Thymus (tissue), 11 donors: Measurements from ENCODE around the gene NUPR1. TPM values are rescaled to one million over a fixed set of nuclear protein-coding genes. Genes with fewer than 3 reads are reported as not detected.

Experiments used
- DNase-seq, 9 donors: peaks; one replicate each; pipeline ENCODE4 v3.0.0-alpha.2; 2013; ENCODE audit warnings: low spot score in 9 of 9, low read depth in 6 of 9, missing footprints in 1 of 9
- H3K27ac ChIP-seq, 2 donors: one replicate each; pipeline ENCODE4 v1.5.1; 2013; ENCODE audit warnings: control low read depth in 1 of 2, low read depth in 1 of 2, low read length in 1 of 2, mild to moderate bottlenecking in 1 of 2, moderate library complexity in 1 of 2
- H3K27me3 ChIP-seq, 2 donors: one replicate each; pipeline ENCODE4 v1.5.1; 2013; ENCODE audit warnings: low read length in 1 of 2; ENCODE audit not compliant: control insufficient read depth in 2 of 2, insufficient read depth in 1 of 2
- H3K36me3 ChIP-seq, 2 donors: one replicate each; pipeline ENCODE4 v1.5.1; 2013; ENCODE audit warnings: low read length in 1 of 2, mild to moderate bottlenecking in 1 of 2, moderate library complexity in 1 of 2; ENCODE audit not compliant: control insufficient read depth in 2 of 2, insufficient read depth in 2 of 2
- H3K4me1 ChIP-seq, 2 donors: one replicate each; pipeline ENCODE4 v1.5.1; 2013; ENCODE audit warnings: low read length in 2 of 2; ENCODE audit not compliant: control insufficient read depth in 2 of 2, insufficient read depth in 2 of 2
- H3K4me3 ChIP-seq, 2 donors: one replicate each; pipeline ENCODE4 v1.5.1; 2013; ENCODE audit warnings: low read length in 2 of 2, control low read depth in 1 of 2, mild to moderate bottlenecking in 1 of 2
- H3K9me3 ChIP-seq, 2 donors: one replicate each; pipeline ENCODE4 v1.5.1; 2013; ENCODE audit warnings: low read length in 1 of 2, mild to moderate bottlenecking in 1 of 2; ENCODE audit not compliant: control insufficient read depth in 2 of 2, insufficient read depth in 1 of 2
- WGBS: extraction: QIAGEN DNeasy Blood & Tissue Kit; methylation state at CpG from one replicate; pipeline ENCODE4 v1.1.7; 2013; 5-methylcytosine and 5-hydroxymethylcytosine counted together
- polyA plus RNA-seq: library from polyadenylated mRNA; stranded (reverse); fragments of 200-250 nt; gene quantifications from one replicate; pipeline ENCODE4 v1.2.3, GENCODE V29; 2013
- total RNA-seq: library from RNA; stranded (reverse); fragments of 120-200 nt; gene quantifications from one replicate; pipeline ENCODE4 v1.2.4, GENCODE V29; 2013
- donor health status: healthy.

Gene NUPR1
- total and polyA plus RNA-seq, 2 donors: 29.6 to 294 TPM

DNA sequence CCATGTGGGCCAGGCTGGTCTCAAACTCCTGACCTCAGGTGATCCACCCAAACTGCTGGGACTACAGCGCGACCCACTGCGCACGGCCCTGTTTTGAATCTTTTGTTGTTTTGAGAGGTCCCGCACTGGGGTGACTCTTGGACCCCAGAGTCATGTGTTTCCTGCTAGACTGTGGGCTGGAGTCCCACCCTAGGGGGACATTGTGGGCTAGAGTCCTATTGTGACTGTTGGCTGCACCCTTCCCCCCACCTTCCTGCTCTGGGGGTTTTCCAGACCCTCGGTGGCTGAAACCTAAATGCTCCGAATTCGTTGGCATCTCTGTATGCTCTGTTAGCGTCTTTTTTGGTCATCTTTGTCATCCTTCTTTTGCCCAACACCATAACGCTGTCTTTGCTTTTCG is 16.0 kb downstream of the NUPR1 start:
- Histone ChIP-seq H3K27me3 (no peaks in the 10 kb centered on the region), H3K4me1 (no peaks in the 10 kb centered on the region), H3K36me3 (no peaks in the 10 kb centered on the region), H3K4me3 (no peak overlapping the region), H3K27ac (no peak overlapping the region), H3K9me3 (no peaks in the 10 kb centered on the region)
- DNase-seq: no peak
- 85% methylated on average over 11 of the region's 11 CpGs for WGBS

DNA sequence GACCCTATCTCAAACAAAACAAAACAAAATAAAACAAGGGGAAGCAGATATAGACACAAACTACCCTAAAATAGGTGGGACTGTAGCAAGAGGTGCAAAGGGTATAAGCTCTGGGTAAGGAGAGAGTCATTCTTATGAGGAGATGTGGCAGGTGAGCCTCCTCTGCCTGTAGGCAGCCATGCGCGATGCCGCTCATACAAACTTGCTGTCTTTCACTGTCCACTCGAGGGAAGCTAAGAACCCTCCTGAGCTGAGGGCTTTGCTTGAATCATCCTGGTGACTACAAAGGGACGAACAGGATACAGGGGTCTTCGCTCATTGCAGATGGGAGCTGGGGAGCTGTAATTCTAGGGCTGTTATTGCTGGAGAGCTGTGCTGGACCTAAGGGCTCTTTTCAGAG is 17.3 kb downstream of the NUPR1 start:
- Histone ChIP-seq H3K9me3 (no peaks in the 10 kb centered on the region), H3K36me3 (no peaks in the 10 kb centered on the region), H3K27me3 (no peaks in the 10 kb centered on the region), H3K4me1 (no peaks in the 10 kb centered on the region), H3K4me3 (no peak overlapping the region), H3K27ac (no peak overlapping the region)
- 97% methylated on average over 6 of the region's 6 CpGs for whole genome bisulfite sequencing
- DNase-seq: no peak

DNA sequence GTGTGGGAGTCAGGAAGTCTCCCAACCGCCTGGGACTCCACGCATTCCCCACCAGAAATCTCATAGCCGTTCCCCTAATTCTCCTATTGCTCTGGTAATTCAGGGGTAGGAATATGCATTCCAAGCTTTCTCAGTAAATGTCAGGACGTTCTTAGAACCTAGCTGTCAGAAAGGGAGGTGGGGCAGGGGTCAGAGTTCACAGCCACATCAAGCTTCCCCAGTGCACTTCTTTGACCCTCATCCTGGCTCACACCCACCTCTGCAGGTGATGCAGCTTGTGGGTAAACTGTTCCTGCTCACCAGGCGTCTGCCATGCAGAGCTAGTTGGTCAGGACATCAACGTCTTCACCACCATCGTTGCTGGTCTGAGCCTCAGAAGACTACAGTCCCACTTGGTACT is 18.1 kb downstream of the NUPR1 start:
- 88% methylated on average over 7 of the region's 7 CpGs for WGBS
- no peak overlapping the region for H3K4me3 ChIP-seq
- H3K9me3 ChIP-seq: no peaks in the 10 kb centered on the region

DNA sequence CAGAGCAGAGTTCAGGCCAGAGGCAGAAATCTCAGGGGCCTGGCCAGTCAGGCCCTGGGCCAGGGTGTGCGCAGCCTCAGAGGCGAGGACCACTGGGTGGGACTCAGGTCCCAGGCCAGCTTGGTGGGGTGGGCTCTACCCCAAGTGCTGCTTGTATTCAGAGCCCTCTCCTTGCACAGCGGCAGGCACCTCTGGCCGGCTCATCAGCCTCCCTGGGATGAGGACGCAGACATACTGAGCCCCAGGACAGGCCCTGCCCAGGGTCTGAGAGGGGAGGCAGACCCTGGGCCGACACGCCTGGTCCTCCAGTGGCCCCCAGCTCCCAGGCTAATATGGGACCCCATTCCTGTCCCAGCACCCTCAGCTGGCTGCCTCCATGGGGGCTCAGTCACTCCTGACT is 24.5 kb downstream of the NUPR1 start:
- WGBS: 96% methylated on average over 7 of the region's 7 CpGs
- Histone ChIP-seq H3K4me1 (no peaks in the 10 kb centered on the region), H3K4me3 (no peak overlapping the region), H3K27ac (no peak overlapping the region), H3K9me3 (no peaks in the 10 kb centered on the region), H3K27me3 (no peaks in the 10 kb centered on the region), H3K36me3 (no peaks in the 10 kb centered on the region)
- no peak for DNase-seq

More for the DNA sequence above, 18.1 kb downstream of the NUPR1 start:
- Histone ChIP-seq H3K36me3 (no peaks in the 10 kb centered on the region), H3K27ac (no peak overlapping the region), H3K4me1 (no peaks in the 10 kb centered on the region), H3K27me3 (no peaks in the 10 kb centered on the region)
- no peak for DNase-seq

DNA sequence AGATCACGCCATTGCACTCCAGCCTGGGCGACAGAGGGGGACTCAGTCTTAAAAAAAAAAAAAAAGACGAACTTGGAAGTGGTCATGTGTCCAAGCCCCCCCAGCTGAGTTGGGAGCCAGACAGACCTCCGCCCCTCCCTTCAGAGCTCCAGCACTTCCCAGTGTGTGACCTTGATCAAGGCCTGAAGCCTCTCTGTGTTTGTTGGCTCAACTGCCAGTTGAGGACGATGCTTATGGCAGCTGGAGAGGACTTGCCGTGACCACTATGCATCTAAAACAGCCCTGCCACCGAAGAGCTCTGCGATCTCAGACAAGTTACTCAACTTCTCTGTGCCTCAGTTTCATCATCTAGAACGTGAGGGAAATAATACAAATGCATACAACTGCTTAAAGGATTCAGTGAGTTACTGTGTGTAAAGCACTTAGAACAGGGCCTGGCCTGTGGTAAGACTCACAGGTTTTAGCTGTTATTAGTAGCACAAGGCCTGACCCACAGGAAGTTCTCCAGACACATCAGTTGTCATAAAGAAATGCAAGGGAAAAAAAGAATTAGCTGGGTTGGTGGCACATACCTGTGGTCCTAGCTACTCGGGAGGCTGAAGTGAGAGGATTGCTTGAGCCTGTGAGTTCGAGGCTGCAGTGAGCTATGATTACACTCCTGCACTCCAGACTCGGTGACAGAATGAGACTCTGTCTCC is 25.1 kb downstream of the NUPR1 start:
- DNase-seq: no peak
- H3K9me3 ChIP-seq: no peaks in the 10 kb centered on the region
- H3K27me3 ChIP-seq: no peaks in the 10 kb centered on the region
- no peaks in the 10 kb centered on the region for H3K4me1 ChIP-seq
- H3K36me3 ChIP-seq: no peaks in the 10 kb centered on the region
- no peak overlapping the region for H3K27ac ChIP-seq
- no peak overlapping the region for H3K4me3 ChIP-seq
- 96% methylated on average over 12 of the region's 12 CpGs for WGBS

DNA sequence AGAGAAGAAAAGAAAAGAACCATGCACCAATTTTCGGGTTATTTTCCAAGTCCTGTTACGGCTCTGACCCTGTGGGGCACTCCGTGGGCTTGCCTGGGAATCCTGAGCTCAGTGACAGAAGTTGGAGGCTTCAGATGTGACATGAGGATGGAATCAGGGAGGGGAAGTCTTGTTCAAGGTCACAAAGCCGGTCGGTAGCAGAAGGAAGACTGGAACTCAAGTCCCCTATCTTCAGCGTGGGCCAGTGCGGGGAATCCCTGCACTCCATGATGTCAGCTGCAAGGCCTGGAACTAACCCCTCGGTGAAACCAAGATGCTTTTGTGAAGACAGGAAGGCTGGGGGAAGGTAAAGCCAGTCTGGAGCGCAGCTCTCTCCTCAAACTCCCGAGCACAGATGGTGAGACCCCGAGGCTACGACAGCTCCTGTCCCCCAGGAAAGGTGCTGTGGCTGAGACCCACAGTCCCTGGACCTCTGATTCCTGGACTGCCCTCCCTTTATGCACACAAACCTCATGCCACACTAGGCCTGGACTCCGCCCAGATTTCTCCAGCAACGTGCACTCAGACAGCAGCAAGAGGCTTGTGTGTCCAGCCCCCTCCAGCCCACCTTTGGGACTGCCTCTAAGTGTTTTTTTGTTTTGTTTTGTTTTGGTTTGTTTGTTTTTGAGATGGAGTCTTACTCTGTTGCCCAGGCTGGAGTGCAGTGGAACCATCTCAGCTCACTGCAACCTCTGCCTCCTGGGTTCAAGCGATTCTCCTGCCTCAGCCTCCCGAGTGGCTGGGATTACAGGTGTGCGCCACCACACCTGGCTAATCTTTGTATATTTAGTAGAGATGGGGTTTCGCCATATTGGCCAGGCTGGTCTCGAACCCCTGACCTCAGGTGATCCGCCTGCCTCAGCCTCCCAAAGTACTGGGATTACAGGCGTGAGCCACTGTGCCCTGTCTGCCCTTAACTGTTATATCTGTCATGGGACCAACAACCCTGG is 26.7 kb downstream of the NUPR1 start:
- 95% methylated on average over 21 of the region's 21 CpGs for WGBS
- H3K4me3 ChIP-seq: no peak overlapping the region
- no peak for DNase-seq
- H3K9me3 ChIP-seq: no peaks in the 10 kb centered on the region
- H3K27ac ChIP-seq: no peak overlapping the region
- no peaks in the 10 kb centered on the region for H3K36me3 ChIP-seq
- H3K4me1 ChIP-seq: peaks cover 3 to 7% of the 10 kb centered on the region in 2 donors
- H3K27me3 ChIP-seq: no peaks in the 10 kb centered on the region

DNA sequence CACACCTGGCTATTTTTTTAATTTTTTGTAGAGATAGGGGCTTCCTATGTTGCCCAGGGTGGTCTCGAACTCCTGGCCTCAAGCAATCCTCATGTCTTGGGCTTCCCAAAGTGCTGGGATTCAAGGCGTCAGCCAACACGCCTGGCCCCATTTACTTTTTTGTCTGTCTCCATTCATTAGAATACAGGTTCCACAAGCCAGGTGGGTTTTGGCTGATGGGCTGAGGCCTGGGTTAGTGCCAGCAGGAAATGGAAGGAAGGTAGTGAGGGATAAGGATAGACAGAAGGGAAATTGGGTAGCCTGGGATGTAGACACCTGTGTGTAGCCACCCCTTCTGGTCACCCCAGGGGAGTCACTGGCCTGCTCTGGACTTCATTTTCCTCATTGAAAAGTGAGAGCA is 27.7 kb downstream of the NUPR1 start:
- Histone ChIP-seq H3K27ac (no peak overlapping the region), H3K9me3 (no peaks in the 10 kb centered on the region), H3K4me3 (no peak overlapping the region), H3K27me3 (no peaks in the 10 kb centered on the region), H3K36me3 (no peaks in the 10 kb centered on the region), H3K4me1 (peaks cover 3 to 7% of the 10 kb centered on the region in 2 donors)
- WGBS: 94% methylated on average over 3 of the region's 3 CpGs
- DNase-seq: no peak

DNA sequence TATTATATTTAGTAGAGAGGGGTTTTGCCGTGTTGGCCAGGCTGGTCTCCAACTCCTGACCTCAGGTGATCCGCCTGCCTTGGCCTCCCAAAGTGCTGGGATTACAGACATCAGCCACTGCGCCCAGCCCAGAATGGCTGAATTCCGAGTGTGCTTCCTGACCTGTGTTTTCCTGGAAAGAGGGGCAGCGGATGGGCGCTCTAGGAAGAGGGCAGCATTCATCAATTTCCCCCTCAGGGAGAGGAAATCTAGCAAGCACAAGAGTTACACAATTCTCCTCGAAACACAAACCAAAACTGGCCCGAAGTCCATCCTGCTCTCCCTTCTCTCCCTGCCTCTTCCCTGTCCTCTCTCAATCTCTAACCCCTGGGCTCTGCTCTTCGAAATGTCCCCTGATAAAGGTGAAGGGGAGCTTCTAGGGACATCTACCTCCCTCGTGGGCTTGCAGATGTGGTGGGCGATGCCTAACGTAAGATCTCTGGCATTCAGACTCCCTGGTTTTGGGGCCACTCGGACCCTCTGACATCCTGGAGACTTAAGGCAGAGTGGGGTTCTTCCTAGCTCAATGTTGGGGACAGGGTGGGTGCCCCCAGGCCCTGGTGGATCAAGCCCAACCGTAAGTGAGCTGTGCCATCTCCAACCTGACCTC is 33.2 kb downstream of the NUPR1 start:
- DNase-seq: no peak
- H3K4me3 ChIP-seq: no peak overlapping the region
- WGBS: 93% methylated on average over 14 of the region's 14 CpGs

More for the DNA sequence above, 33.2 kb downstream of the NUPR1 start:
- H3K27me3 ChIP-seq: peaks cover 0 to 3% of the 10 kb centered on the region in 2 donors
- H3K36me3 ChIP-seq: no peaks in the 10 kb centered on the region
- no peaks in the 10 kb centered on the region for H3K9me3 ChIP-seq
- peaks cover 3 to 7% of the 10 kb centered on the region in 2 donors for H3K4me1 ChIP-seq
- H3K27ac ChIP-seq: no peak overlapping the region
